Measurements from ENCODE around the gene ENPP6.

GRCh38 chr4:184104419-184105101, 113.1 kb downstream of the ENPP6 start:
- TF ChIP-seq CTCF (IDR thresholded peaks at IDR 0.05; ENCODE audit: low read depth, low read length, missing input control) (no peak), JUND (IDR thresholded peaks at IDR 0.05) (peak; percentile 77 to 89), REST (IDR thresholded peaks at IDR 0.05) (no peak), EGR1 (IDR thresholded peaks at IDR 0.05; ENCODE audit: low read depth in 2 of 2) (no peak), RAD21 (IDR thresholded peaks at IDR 0.05) (peak; percentile 54 to 66), TAF1 (conservative IDR thresholded peaks at IDR 0.05) (no peak), MAX (IDR thresholded peaks at IDR 0.05) (peak; percentile 48), RXRA (IDR thresholded peaks at IDR 0.05) (peak; percentile 98 to 99)
